SK-N-DZ (cell line): ENCODE results near the gene CBFA2T3.
"Not testable (repeated sequence)": the region's sequence is repeated elsewhere in the genome, so short reads cannot be mapped to it uniquely, and the experiment has no call there.

ENCODE experiments used
- DNase-seq: peaks from one replicate; pipeline ENCODE4 v3.0.0-alpha.2; 2015; ENCODE audit warnings: low spot score

The CBFA2T3 gene

GRCh38 chr16:88910284-88911135 is 66.5 kb downstream of the CBFA2T3 start:
- no peak for DNase-seq

GRCh38 chr16:88909431-88910210 is 67.4 kb downstream of the CBFA2T3 start:
- DNase-seq = no peak

DNA sequence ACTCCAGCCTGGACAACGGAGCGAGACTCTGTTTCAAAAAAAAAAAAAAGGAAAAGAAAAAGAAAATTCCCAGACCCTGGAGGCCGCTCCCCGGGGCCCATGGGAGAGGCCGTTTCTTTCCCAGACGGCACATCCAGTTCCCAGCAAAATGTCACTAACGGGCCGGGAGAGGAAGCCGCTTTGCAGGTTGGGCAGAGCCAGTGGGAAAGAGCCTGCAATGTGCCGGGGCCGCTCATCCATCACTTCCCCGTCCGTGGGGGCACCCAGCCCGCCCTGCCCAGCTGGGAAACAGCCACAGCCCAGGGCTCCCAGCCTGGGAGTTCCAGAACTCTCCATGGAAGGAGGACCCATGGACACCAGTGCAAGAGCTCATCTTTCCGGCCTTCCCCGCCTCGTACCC is 68.7 kb downstream of the CBFA2T3 start:
- DNase-seq = no peak

GRCh38 chr16:88907768-88908167 is 69.2 kb downstream of the CBFA2T3 start:
- DNase-seq = no peak

GRCh38 chr16:88906535-88907105 is 70.4 kb downstream of the CBFA2T3 start:
- DNase-seq = no peak

DNA sequence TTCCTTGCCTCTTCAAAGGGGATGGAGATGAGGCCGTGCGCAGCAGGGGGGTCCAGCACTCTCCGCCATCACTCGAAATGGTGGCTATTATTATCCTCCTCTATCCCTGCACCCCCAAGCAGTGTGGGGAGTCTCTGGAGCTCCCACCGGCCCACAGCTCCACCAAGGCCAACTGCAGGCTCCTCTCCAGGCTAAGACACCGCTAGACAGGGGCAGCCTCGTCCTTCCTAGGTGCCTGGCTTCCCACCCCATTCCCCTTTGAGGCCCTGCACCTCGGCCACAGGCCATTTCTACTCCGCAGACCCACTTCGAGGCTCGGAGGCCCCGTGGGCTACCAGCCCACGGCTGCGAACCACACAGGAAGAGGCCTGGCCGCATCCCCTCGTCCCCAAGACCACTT is 71.0 kb downstream of the CBFA2T3 start:
- DNase-seq = no peak

DNA sequence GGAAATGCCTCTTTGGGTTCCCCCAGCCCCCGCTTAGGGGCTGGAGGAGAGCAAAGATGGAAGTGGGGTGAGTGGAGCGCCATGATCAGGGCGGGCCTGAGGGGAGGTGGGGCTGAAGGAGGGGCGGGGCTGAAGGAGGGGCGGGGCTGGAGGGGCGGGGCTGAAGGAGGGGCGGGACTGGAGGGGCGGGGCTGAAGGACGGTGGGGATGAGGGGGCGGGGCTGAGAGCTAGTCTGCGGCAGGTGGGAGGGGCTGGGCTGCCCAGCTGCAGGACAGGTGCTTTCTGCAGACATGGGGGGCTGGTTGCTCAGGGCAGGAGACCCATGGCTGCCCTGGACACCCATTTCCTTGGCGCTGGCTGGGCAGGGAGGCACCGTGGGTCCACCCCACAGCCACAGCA is 71.4 kb downstream of the CBFA2T3 start:
- DNase-seq = no peak

- DNase-seq = no peak
Measured at GRCh38 chr16:88904676-88905365, 72.2 kb downstream of the CBFA2T3 start.

DNA sequence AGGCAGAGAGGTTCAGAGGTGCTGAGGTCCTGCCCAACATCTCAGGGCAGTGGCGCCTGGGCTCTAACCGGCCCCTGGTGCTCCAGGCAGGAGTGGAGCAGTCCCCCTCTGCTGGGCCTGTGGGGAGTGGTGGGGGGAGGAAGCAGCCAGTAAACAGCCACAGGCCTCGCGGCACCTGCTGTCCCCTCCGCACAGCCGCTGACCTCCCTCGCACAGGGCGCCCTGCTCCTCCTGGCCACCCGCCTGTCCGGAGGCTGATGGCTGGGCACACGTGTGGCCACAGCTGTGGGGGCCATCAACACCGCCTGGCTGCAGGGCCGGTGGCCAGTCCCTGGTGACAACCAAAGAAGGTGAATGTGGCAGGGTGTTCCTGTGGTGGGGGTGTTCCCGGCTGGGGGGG is 73.7 kb downstream of the CBFA2T3 start:
- no peak for DNase-seq

DNA sequence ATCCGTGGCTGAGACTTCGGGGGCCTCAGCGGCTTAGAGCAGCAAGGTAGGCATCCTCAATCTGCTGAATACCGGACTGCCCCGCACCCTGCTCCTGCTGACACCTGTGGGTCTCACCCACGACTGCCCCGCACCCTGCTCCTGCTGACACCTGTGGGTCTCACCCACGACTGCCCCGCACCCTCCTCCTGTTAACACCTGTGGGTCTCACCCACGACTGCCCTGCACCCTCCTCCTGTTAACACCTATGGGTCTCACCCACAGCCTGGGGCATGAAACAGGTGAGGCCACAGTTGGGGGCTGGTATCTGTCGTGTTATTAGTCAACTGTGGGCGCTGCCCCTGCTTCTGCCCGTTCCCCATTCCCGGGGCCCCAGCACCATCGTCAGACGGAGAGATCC is 74.3 kb downstream of the CBFA2T3 start:
- DNase-seq = no peak

DNA sequence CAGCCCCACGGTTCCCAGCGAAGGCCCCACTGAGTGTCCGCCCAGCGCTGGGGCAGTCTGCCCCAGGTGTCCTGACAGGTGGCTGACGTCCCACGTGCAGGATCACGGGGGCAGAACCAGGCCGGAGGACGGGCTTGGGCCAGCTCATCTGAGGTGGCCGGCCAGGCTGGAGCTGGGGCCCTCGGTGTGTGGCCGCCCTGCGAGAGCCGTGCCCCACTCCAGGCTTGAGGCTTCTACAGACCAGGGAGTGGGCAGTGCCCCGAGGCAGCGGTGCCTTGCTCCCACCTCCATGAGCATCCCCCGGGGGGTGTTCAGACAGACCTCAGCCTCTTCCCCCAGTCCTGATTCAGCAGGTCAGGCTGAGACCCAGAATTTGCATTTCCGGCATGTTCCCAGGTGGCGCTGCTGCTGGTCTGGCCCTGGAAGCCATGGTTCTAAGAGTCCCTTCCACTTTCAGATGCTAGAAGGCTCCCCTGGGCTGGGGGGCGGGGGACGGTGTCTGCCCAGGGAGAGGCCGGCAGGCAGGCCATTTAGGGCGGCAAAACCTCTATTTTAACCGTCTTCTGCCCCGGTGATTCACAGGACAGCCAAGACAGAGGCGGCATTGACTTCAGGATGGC is 75.2 kb downstream of the CBFA2T3 start:
- DNase-seq = no peak

- no peak for DNase-seq
Measured at GRCh38 chr16:88900662-88901052, 76.3 kb downstream of the CBFA2T3 start.

- no peak for DNase-seq
Measured at GRCh38 chr16:88899901-88900661, 76.9 kb downstream of the CBFA2T3 start.

- no peak for DNase-seq
Measured at GRCh38 chr16:88897696-88898425, 79.1 kb downstream of the CBFA2T3 start.

GRCh38 chr16:88896238-88897070 is 80.6 kb downstream of the CBFA2T3 start:
- DNase-seq = no peak

DNA sequence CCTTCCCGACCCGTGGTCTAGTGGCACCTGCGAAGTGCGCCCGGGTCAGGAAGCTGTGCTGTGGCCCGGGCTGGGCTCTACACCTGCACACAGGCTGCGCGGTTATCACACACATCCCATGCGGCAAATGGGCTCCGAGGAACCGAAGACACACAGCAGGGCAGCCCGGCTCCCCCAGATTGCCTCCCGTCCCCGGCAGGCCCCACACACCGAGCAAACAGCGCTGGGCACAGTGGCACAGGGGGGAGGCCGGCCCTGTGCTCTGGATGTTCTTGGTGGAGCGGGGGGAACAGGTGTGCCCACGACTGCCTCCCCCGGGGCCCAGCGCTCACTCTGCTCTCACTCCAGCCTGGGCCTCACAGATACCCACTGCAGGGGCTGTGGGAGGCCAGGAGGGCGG is 81.7 kb downstream of the CBFA2T3 start:
- no peak for DNase-seq

DNA sequence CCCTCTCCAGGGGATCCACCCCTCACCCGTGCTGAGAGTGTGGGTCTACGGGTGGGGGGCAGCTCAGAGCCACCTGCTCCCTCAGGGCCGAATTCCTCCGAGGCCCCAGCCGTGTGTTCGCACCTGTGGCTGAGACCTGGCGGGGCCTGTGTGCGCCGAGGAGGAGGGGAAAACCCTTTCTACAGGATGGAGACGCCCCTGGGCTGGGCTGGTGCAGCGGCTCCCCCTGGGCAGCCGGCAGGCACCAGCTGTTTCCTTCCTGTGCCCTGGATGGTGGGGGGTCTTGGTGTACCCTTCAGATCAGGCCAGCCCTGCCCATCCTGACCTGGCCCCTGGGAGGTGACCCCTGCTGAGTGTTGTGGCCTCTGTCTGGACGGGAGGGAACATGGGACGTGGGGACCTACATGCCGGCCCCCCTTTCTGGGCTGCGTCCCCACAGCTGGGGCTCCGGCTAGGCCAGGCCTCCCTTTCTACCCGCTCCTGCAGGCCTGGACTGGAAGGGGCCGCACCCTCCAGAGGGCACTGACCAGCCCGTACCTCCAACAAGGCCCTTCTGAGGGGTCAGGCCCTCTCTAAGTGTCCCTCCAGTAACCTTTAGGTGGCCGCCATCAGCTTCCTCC is 82.2 kb downstream of the CBFA2T3 start:
- no peak for DNase-seq

GRCh38 chr16:88894266-88894665 is 82.7 kb downstream of the CBFA2T3 start:
- DNase-seq = not testable (repeated sequence)
